ENCODE measurements around the gene FIZ1.

Gene FIZ1

GRCh38 chr19:55599468-55599841 is at the start of gene FIZ1:
Gene FIZ1, minus strand, starts transcription at chr19:55599517. Its CDS starts 1,652 bp downstream, at chr19:55597865.
- DNase-seq (ENCODE audit: low read depth in 2 of 2) = peak; percentile 93 to 96

- DNase-seq (ENCODE audit: low read depth in 2 of 2) = no peak
These were observed 49.4 kb upstream of the FIZ1 start for GRCh38 chr19:55648585-55649267.

GRCh38 chr19:55647732-55648584 is 48.6 kb upstream of the FIZ1 start, which contains the start of gene CCDC106:
Gene CCDC106, plus strand, starts transcription at chr19:55648212. Its CDS starts 835 bp downstream, at chr19:55649047.
- DNase-seq (ENCODE audit: low read depth in 2 of 2) = peak in 1 of 2 donors; percentile 34

GRCh38 chr19:55646889-55647731 is 47.8 kb upstream of the FIZ1 start:
- DNase-seq (ENCODE audit: low read depth in 2 of 2) = no peak

- no peak for DNase-seq (ENCODE audit: low read depth in 2 of 2)
These were observed 46.2 kb upstream of the FIZ1 start for GRCh38 chr19:55645512-55645881.

- no peak for DNase-seq (ENCODE audit: low read depth in 2 of 2)
These were observed 45.7 kb upstream of the FIZ1 start for GRCh38 chr19:55644842-55645511.

GRCh38 chr19:55644191-55644833 is 45.0 kb upstream of the FIZ1 start:
- DNase-seq (ENCODE audit: low read depth in 2 of 2) = no peak

- DNase-seq (ENCODE audit: low read depth in 2 of 2) = no peak
These were observed 44.5 kb upstream of the FIZ1 start for GRCh38 chr19:55643887-55644176.

GRCh38 chr19:55643003-55643886 is 43.9 kb upstream of the FIZ1 start, which contains the start of gene ZNF581:
Gene ZNF581, plus strand, starts transcription at chr19:55643649. Its CDS starts 923 bp downstream, at chr19:55644572.
- DNase-seq (ENCODE audit: low read depth in 2 of 2) = peak; percentile 72 to 79

- peak in 1 of 2 donors; percentile 35 for DNase-seq (ENCODE audit: low read depth in 2 of 2)
These were observed 43.1 kb upstream of the FIZ1 start for GRCh38 chr19:55642153-55643002.

GRCh38 chr19:55641426-55642152 is 42.3 kb upstream of the FIZ1 start:
- no peak for DNase-seq (ENCODE audit: low read depth in 2 of 2)

GRCh38 chr19:55640577-55641425 is 41.5 kb upstream of the FIZ1 start, which contains the start of gene ZNF580:
Gene ZNF580, plus strand, starts transcription at chr19:55641002. Its CDS starts 1,507 bp downstream, at chr19:55642509.
- DNase-seq (ENCODE audit: low read depth in 2 of 2) = peak in 1 of 2 donors; percentile 61

- peak in 1 of 2 donors; percentile 54 for DNase-seq (ENCODE audit: low read depth in 2 of 2)
These were observed 40.8 kb upstream of the FIZ1 start for GRCh38 chr19:55640043-55640576.

- peak in 1 of 2 donors; percentile 40 for DNase-seq (ENCODE audit: low read depth in 2 of 2)
These were observed 39.6 kb upstream of the FIZ1 start for GRCh38 chr19:55638864-55639359.

GRCh38 chr19:55637534-55637933 is 38.2 kb upstream of the FIZ1 start:
- no peak for DNase-seq (ENCODE audit: low read depth in 2 of 2)

GRCh38 chr19:55636723-55637122 is 37.4 kb upstream of the FIZ1 start:
- DNase-seq (ENCODE audit: low read depth in 2 of 2) = no peak
